ENCODE results near the gene CA10. TPM values are rescaled to one million over a fixed set of nuclear protein-coding genes. Genes with fewer than 3 reads are reported as not detected.
A peak's percentile ranks its signal among the peaks of the same experiment; 100 is the strongest.

The CA10 gene
- total RNA-seq, 1 experiment from 2014 or later = not detected

- in situ Hi-C loops (cut with HindIII; ENCODE audit: low pct_unique_long_range_greater_than_20kb, low sequenced_read_pairs) = no loop called here
- no peak for DNase-seq (ENCODE audit: low read depth)
Measured at GRCh38 chr17:51661403-51661802, 497.1 kb downstream of the CA10 start.

- no peak for DNase-seq (ENCODE audit: low read depth)
- in situ Hi-C loops (cut with HindIII; ENCODE audit: low pct_unique_long_range_greater_than_20kb, low sequenced_read_pairs) = no loop called here
Measured at GRCh38 chr17:51660266-51660665, 498.2 kb downstream of the CA10 start.

- in situ Hi-C loops (cut with HindIII; ENCODE audit: low pct_unique_long_range_greater_than_20kb, low sequenced_read_pairs) = no loop called here
- no peak for DNase-seq (ENCODE audit: low read depth)
Measured at GRCh38 chr17:51657224-51657623, 501.3 kb downstream of the CA10 start.

- no peak for DNase-seq (ENCODE audit: low read depth)
- in situ Hi-C loops (cut with HindIII; ENCODE audit: low pct_unique_long_range_greater_than_20kb, low sequenced_read_pairs) = no loop called here
Measured at GRCh38 chr17:51653878-51654277, 504.6 kb downstream of the CA10 start.

DNA sequence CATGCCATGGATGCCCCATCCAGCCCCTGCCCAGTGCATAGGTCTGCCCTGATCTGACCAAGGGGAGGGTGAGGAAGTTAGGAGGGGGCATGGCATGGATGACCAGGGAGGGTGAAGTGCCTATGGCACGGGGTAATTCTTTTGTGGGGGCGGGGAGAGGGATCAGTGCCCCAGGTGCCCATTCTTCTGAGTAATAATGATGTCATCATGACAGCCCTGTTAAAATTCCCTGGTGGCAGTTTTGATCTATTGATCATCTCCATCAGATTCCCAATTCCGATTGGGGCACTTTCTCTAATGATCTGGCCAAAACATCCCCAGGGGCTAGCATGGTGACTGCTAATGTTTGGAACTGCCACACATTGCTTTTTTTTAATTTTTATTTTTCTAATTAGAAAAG lies 506.0 kb downstream of the CA10 start:
- DNase-seq (ENCODE audit: low read depth) = no peak
- in situ Hi-C loops (cut with HindIII; ENCODE audit: low pct_unique_long_range_greater_than_20kb, low sequenced_read_pairs) = no loop called here

- no peak for DNase-seq (ENCODE audit: low read depth)
- in situ Hi-C loops (cut with HindIII; ENCODE audit: low pct_unique_long_range_greater_than_20kb, low sequenced_read_pairs) = no loop called here
Measured at GRCh38 chr17:51651513-51652298, 506.8 kb downstream of the CA10 start.

DNA sequence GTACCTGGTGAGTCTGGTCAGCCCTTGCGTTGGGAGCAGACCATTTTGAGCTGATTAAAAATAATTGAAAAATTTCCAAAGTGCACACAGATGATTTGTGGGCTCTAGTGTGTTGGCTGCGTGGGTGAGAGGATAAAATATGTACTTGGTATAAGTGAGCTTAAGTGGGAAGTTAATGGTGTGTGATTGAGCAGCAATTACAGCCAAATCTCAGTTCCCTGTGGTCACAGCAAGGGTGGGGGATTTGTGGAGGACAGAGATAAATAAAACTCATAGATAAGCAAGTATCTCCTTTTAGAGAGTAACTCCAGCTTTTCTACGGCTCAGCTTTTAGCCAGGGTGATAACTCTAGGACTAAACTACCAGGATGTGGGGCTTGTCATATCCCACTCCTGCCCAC lies 507.7 kb downstream of the CA10 start:
- no peak for DNase-seq (ENCODE audit: low read depth)
- in situ Hi-C loops (cut with HindIII; ENCODE audit: low pct_unique_long_range_greater_than_20kb, low sequenced_read_pairs) = no loop called here

DNA sequence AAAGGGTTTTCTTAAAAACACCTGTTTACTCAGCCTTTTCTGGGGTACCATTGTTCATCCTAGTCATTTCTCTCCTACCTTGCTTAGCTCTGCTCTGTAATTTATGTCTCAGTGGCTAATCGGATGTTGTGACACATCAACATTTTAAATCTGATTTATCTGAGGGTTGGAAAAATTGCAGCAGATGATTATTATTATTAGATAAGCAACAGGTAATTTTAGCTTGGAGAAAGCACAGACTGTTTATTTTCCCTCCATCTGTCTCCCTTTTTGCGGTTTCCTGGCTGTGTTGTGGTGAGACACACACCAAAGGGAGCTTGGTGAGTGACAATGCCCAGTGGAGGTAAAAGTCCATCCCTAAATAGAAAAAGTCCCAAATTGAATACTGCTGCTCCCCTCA lies 508.3 kb downstream of the CA10 start:
- in situ Hi-C loops (cut with HindIII; ENCODE audit: low pct_unique_long_range_greater_than_20kb, low sequenced_read_pairs) = no loop called here
- DNase-seq (ENCODE audit: low read depth) = no peak

DNA sequence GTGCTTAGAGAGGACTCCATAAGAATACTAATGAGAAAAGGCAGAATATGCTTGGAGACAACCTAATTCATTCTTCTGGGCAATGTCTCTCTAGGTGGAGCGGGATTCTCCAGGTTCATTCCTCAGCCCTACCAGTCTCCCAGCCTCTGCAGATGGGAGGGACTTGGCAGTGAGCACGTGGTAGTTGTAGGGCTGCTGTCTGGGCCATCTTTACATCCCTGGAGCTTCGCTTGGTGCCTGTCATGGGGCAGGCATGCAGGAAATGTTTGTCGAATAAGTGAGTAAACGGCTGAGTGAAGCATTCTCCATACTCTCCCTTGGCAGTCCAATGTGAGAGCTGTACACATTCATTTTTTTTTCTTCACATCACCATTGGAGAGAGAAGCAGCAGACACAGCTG lies 510.7 kb downstream of the CA10 start:
- in situ Hi-C loops (cut with HindIII; ENCODE audit: low pct_unique_long_range_greater_than_20kb, low sequenced_read_pairs) = no loop called here
- DNase-seq (ENCODE audit: low read depth) = peak; percentile 71

GRCh38 chr17:51647067-51647466 lies 511.4 kb downstream of the CA10 start:
- in situ Hi-C loops (cut with HindIII; ENCODE audit: low pct_unique_long_range_greater_than_20kb, low sequenced_read_pairs) = no loop called here
- no peak for DNase-seq (ENCODE audit: low read depth)

GRCh38 chr17:51646539-51646938 lies 512.0 kb downstream of the CA10 start:
- in situ Hi-C loops (cut with HindIII; ENCODE audit: low pct_unique_long_range_greater_than_20kb, low sequenced_read_pairs) = no loop called here
- no peak for DNase-seq (ENCODE audit: low read depth)

DNA sequence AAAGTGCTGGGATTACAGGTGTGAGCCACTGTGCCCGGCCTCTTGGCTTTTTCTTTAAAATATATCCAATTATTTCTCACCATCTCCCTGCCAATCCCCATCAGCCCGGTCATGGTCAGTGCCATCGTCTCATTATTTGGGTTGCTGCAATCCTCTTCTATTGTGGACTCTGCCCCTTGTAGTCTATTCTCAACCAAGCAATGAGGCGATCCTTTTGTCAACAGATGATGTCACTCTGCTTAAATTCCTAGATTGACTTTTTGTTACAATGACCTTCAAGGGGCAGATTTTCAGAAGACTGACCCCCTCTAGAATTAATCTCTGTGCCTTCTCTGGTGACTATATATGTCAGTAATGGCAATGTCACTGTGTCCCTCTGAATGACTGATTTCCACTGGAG lies 513.5 kb downstream of the CA10 start:
- in situ Hi-C loops (cut with HindIII; ENCODE audit: low pct_unique_long_range_greater_than_20kb, low sequenced_read_pairs) = no loop called here
- DNase-seq (ENCODE audit: low read depth) = no peak

DNA sequence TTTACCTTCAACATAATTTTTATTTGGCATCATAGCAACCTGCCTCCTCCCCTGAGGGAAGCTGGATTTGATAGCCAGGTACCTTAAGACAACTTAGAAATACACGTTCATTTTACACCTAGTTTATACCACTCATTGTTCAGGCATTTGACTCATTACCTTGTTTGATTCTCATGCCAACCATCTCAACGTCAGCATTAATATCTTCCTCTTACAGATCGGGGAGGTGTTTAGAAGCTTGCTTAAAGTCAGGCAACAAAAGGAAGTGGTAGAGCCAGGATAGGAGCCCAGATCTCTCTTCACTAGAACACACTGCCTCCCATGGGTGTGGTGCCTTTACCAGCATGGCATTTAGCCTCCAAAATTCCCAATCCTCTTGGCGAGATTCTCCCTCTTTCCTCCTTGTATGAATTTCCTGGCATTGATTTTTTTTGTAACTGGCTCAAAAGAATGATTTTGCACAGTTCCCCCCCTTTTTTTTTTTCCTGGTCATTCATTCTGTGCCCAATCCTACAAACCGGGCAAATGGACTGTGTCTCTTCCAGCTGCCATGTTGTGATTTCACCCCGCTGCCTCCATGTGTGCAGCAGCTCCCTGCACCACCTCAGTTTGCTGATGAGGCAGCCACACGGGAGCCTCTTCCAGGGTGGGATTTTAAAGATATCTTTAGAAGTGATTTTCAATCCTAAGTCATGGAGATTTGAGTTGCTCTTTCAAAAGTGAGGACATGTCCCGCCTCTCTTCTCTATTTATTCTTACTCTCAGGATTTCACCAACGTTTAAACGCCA lies 514.6 kb downstream of the CA10 start:
- in situ Hi-C loops (cut with HindIII; ENCODE audit: low pct_unique_long_range_greater_than_20kb, low sequenced_read_pairs) = no loop called here
- no peak for DNase-seq (ENCODE audit: low read depth)

DNA sequence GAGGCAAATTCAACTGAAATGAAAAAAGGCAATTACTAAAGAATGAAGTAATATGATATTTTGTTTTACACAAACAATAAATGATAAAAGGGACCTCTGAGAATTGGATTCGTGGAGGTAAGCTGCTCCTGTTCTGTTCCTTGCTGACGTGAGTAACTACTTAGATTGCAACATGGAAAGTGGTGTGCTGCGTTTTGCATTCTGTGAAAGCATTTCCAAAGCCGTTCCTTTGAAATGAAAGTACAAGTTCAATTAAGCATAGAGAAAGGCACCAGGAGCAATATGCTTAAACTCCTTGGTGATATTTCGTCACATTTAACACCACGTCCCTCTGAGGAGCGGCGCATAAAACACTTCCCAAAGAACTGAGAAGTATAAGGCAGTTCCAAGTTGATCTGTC lies 516.5 kb downstream of the CA10 start:
- no peak for DNase-seq (ENCODE audit: low read depth)
- in situ Hi-C loops (cut with HindIII; ENCODE audit: low pct_unique_long_range_greater_than_20kb, low sequenced_read_pairs) = no loop called here

- peak; percentile 78 for DNase-seq (ENCODE audit: low read depth)
- in situ Hi-C loops (cut with HindIII; ENCODE audit: low pct_unique_long_range_greater_than_20kb, low sequenced_read_pairs) = no loop called here
Measured at GRCh38 chr17:51640108-51640622, 518.3 kb downstream of the CA10 start.

DNA sequence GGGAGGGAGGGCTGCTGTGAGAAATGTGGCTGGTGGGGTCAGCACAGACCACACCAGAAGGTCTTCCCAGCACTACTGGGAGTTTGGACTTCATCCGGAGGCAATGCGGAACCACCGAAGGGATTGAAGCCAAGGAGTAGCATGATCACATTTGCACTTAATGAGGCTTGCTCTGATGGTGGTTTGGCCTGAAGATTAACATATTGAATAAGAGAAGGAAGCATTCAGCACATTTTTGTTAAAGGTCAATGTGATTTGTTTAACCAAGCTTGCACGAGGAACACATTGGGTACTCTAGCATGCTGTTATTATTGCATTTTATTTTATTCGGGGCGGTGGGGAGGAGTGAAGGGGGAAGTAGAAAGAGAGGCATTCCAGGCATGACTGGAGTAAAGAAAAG lies 519.5 kb downstream of the CA10 start:
- DNase-seq (ENCODE audit: low read depth) = no peak
- in situ Hi-C loops (cut with HindIII; ENCODE audit: low pct_unique_long_range_greater_than_20kb, low sequenced_read_pairs) = no loop called here

- in situ Hi-C loops (cut with HindIII; ENCODE audit: low pct_unique_long_range_greater_than_20kb, low sequenced_read_pairs) = no loop called here
- no peak for DNase-seq (ENCODE audit: low read depth)
Measured at GRCh38 chr17:51636291-51636690, 522.2 kb downstream of the CA10 start.

GRCh38 chr17:51630101-51630671 lies 528.3 kb downstream of the CA10 start:
- DNase-seq (ENCODE audit: low read depth) = no peak
- in situ Hi-C loops (cut with HindIII; ENCODE audit: low pct_unique_long_range_greater_than_20kb, low sequenced_read_pairs) = no loop called here

DNA sequence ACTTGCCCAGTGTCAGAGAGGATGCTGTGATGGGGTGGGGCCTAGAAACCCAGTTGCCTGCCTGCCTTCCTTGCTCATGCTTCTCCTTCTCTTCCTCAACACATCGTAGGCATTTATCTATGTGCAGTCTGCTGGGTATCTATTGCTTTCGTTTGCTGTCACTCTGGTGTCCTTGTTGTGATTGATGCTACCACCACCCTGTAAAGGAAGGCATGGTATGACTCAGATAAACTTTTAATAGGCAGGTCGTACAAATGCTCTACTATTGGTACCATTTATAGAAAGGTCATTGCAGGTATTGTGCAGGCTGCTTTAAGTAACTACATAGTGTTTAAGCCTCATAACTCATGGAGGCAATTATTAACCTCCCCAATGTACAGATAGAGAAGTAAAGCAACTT lies 529.3 kb downstream of the CA10 start:
- in situ Hi-C loops (cut with HindIII; ENCODE audit: low pct_unique_long_range_greater_than_20kb, low sequenced_read_pairs) = no loop called here
- no peak for DNase-seq (ENCODE audit: low read depth)
